GM12801 (cell line): Measurements from ENCODE around the gene EZH1.

ENCODE experiments used
- CTCF ChIP-seq: IDR thresholded peaks from one replicate; pipeline ENCODE4 v1.5.1; 2011; ENCODE audit warnings: control low read depth; ENCODE audit not compliant: insufficient read length; ENCODE audit errors: extremely low read depth

The EZH1 gene

GRCh38 chr17:42690596-42690995 is 54.2 kb downstream of the EZH1 start:
- TF ChIP-seq CTCF: no peak

GRCh38 chr17:42687707-42688320 is 57.0 kb downstream of the EZH1 start:
- TF ChIP-seq CTCF: no peak

GRCh38 chr17:42686520-42687128 is 58.2 kb downstream of the EZH1 start:
- TF ChIP-seq CTCF: no peak

- TF ChIP-seq CTCF: no peak
These were observed 59.0 kb downstream of the EZH1 start for GRCh38 chr17:42685831-42686230.

- no peak for TF ChIP-seq CTCF
These were observed 59.8 kb downstream of the EZH1 start for GRCh38 chr17:42684929-42685556.

- no peak for TF ChIP-seq CTCF
These were observed 61.3 kb downstream of the EZH1 start for GRCh38 chr17:42683407-42684034.

- no peak for TF ChIP-seq CTCF
These were observed 62.0 kb downstream of the EZH1 start for GRCh38 chr17:42682722-42683403.
